ENCODE measurements around the gene SYF2.

Gene SYF2

DNA sequence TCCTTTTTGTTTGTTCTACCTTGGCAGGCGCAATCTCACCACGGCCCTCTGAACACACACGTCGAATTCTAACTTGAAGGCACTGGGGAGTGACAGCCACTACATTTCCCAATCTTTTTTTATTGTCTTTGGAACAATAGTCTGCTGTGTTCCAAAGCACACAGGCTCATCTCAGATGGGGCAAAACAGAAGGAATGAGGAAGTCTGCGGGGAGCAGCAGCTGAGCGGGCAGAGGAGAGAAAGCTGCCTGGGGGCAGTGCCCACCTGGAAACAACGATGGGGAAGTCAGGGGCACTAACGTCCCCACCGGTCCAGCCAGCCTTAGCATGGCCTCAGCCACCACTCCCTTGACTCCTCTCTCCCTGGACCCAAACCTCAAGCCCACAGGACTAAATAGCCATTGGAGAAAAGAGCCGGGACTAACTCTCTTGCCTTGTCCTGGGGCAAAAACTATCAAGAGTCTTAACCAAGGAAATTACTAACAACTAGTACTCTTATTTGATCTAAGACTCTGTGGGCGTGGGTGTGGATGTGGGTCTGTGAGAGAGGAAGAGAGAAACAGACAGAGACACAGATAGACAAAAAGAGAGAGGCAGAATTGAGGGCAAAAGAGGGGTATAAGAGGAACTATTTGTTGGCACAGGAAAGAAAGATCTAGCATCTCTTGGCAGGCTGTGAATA, 34.2 kb downstream of the SYF2 start:
- H3K27ac ChIP-seq = peak overlapping the region; percentile 61 to 69
- H3K4me3 ChIP-seq = peak overlapping the region; percentile 52
- TF ChIP-seq, protein P1, sequence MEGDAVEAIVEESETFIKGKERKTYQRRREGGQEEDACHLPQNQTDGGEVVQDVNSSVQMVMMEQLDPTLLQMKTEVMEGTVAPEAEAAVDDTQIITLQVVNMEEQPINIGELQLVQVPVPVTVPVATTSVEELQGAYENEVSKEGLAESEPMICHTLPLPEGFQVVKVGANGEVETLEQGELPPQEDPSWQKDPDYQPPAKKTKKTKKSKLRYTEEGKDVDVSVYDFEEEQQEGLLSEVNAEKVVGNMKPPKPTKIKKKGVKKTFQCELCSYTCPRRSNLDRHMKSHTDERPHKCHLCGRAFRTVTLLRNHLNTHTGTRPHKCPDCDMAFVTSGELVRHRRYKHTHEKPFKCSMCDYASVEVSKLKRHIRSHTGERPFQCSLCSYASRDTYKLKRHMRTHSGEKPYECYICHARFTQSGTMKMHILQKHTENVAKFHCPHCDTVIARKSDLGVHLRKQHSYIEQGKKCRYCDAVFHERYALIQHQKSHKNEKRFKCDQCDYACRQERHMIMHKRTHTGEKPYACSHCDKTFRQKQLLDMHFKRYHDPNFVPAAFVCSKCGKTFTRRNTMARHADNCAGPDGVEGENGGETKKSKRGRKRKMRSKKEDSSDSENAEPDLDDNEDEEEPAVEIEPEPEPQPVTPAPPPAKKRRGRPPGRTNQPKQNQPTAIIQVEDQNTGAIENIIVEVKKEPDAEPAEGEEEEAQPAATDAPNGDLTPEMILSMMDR (IDR thresholded peaks at IDR 0.05) = no peak
- DNase-seq (ENCODE audit: low spot score) = no peak

- no peak for DNase-seq (ENCODE audit: low spot score)
- Histone ChIP-seq H3K27ac (no peak overlapping the region), H3K4me3 (no peak overlapping the region)
- TF ChIP-seq, protein P1 (IDR thresholded peaks at IDR 0.05) = no peak
These were observed 34.9 kb downstream of the SYF2 start for GRCh38 chr1:25197235-25197975.

DNA sequence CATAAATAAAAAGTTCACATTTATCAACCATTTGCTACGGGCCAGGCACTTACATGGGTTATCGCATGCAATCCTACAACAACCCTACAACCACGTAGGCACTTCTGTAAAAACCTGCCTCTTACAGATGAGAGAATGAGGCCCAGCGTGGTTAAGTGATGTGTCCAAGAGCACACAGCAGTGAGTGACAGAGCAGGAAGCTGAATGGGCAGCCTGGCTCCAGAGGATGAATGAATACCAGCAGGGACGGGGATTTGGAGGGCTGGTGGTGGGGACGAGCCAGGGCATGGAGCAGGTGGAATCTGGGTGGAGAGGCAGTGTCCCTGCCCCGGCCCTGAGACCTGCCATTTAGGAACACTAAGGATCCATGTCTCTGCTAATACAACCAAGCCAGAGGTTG, 35.5 kb downstream of the SYF2 start:
- no peak overlapping the region for H3K4me3 ChIP-seq
- no peak for DNase-seq (ENCODE audit: low spot score)
- no peak overlapping the region for H3K27ac ChIP-seq
- TF ChIP-seq, protein P1 (IDR thresholded peaks at IDR 0.05) = no peak

DNA sequence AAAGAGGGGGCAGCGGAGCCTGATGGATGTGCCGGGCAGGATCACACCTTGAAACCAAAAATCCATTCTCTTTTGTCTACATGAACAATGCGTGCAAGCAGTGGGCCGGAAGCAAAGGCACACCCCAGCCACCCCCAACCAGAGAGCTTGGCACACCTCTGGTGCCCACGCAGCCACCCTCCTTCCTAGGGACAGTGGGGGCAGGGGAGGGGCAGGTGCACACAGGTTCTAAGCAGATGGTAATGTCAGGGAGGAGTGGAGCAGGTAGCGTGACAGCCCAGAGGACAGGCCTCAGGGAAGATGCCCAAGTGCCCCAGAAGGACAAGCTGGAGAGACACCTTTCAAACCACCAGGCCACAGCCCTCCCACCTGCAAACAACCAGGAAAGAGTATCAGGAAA, 36.5 kb downstream of the SYF2 start:
- Histone ChIP-seq H3K27ac (no peak overlapping the region), H3K4me3 (no peak overlapping the region)
- TF ChIP-seq, protein P1 (IDR thresholded peaks at IDR 0.05) = no peak
- no peak for DNase-seq (ENCODE audit: low spot score)

DNA sequence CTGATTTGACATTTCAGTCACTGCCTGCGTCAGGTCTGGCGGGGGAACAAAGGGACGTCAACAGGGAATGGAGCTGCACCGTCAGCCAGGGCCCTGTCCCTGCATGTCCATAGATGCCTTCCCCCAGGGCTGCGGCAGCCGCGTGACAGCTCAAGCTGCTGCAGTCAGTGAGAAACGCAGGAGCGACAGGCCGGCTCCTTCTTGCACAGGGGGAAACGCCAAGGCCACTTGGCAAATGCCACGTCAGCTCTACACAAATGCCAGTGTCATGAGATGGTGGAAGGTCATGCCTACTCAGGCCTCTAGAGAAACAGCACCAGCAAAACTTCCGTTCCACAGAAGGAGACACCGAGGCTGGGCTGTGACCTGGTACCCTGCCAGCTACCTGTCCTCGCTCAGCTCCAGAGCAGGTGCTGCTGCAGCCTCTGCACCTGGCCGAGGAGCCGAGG, 37.7 kb downstream of the SYF2 start:
- Histone ChIP-seq H3K27ac (no peak overlapping the region), H3K4me3 (no peak overlapping the region)
- TF ChIP-seq, protein P1 (IDR thresholded peaks at IDR 0.05) = no peak
- DNase-seq (ENCODE audit: low spot score) = no peak

- no peak overlapping the region for H3K27ac ChIP-seq
- H3K4me3 ChIP-seq = no peak overlapping the region
- TF ChIP-seq, protein P1 (IDR thresholded peaks at IDR 0.05) = no peak
- no peak for DNase-seq (ENCODE audit: low spot score)
These were observed 38.2 kb downstream of the SYF2 start for GRCh38 chr1:25194054-25194453.

DNA sequence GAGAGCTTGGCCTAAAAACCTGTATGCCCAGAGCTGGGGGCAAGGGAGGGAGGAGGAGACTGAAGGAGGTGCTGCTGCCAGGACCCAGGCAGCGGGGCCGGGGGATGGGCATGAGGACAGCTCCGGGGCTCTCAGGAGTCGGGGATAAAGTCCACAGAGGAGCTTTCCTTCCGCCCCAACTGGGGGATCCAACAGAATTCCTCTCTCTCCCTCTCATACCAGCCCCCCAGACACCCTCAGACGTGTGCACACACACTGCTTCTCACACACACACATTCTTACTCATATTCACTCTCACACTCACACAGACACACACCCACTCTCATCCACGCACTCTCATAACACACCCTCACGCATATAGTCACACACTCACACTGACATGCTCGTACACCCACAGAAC, 39.1 kb downstream of the SYF2 start:
- no peak for DNase-seq (ENCODE audit: low spot score)
- H3K27ac ChIP-seq = no peak overlapping the region
- TF ChIP-seq, protein P1 (IDR thresholded peaks at IDR 0.05) = no peak
- H3K4me3 ChIP-seq = no peak overlapping the region
